Upper lobe of right lung (tissue), 1 donor: ENCODE data around the gene SPEM2. TPM values are rescaled to one million over a fixed set of nuclear protein-coding genes. Genes with fewer than 3 reads are reported as not detected.

Experiments used
- ATAC-seq: fragments of 200-7000 bp; cut with Tn5 transposase; one replicate; pipeline ENCODE4 v1.9.1; 2020; ENCODE audit warnings: mild to moderate bottlenecking, moderate library complexity
- DNase-seq: peaks from one replicate; pipeline ENCODE4 v3.0.0-alpha.2; 2020
- H3K27ac ChIP-seq: fragments of 200-600 bp; one replicate; pipeline ENCODE4 v1.8.0; 2022
- H3K27me3 ChIP-seq: fragments of 200-600 bp; one replicate; pipeline ENCODE4 v1.8.0; 2022; ENCODE audit warnings: mild to moderate bottlenecking
- H3K36me3 ChIP-seq: fragments of 200-600 bp; one replicate; pipeline ENCODE4 v1.8.0; 2022
- H3K4me1 ChIP-seq: fragments of 200-600 bp; one replicate; pipeline ENCODE4 v1.8.0; 2022
- H3K4me3 ChIP-seq: fragments of 200-600 bp; one replicate; pipeline ENCODE4 v1.8.0; 2022; ENCODE audit warnings: mild to moderate bottlenecking
- H3K9me3 ChIP-seq: fragments of 200-600 bp; one replicate; pipeline ENCODE4 v1.8.0; 2022
- intact Hi-C: fragments of 100-400 bp; cut with DNase I; formaldehyde crosslinking; loops from one replicate; pipeline ENCODE4 v1.11.0; 2022
- total RNA-seq: library from RNA; stranded (reverse); fragmentation: NEBNext Ultra II Directional; extraction: Animal tissue kit (Norgen Biotek cat#: 25700); gene quantifications from one replicate; pipeline ENCODE4 v1.2.1, GENCODE V29; 2021
- TF ChIP-seq, protein P1 (sequence below): fragments of 200-600 bp; IDR thresholded peaks from one replicate; pipeline ENCODE4 v1.8.0; 2022; ENCODE audit warnings: antibody characterized with exemption
- donor health status: DM: no; HTN: yes; CAD: no; lungs with severe emphysema.

SPEM2 gene
- total RNA-seq, 1 donor from 2014 or later, result not detected

DNA sequence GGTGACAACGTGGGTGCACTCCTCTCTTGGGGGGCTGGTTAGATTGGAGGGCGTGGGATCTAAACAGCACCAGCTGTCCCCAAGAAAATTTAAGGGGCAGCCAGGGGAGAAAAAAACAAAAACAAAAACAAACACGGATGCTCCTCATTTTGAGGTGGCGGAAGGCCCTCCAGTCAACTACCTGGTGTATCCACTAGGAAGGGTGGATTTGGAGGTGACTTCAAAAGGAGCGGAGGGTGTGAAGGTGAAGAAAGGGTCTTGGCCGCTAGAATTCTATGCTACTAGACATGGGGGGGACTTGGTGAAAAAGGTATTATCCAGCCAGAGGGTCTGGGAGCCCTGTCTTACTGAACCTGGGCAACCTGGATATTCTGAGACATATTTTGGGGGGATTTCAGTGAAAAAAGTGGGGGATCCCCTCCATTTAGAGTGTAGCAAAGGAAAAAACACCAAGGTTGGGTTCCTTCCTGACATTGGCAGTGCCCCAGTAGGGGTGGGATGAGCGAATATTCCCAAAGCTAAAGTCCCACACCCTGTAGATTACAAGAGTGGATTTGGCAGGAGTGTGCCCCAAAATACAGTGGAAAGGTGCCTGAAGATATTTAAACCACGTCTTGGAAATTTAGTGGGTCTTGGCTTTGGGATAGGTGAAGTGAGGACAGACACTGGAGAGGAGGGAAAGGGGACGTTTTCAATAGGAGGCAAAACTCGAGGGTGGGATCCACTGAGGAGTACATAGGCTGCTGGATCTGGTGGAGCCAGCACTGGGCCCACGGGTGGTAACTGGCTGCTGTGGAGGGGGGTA is 13.4 kb downstream of the SPEM2 start:
- DNase-seq, result no peak
- H3K4me1 ChIP-seq, result peaks cover 46% of the 10 kb centered on the region
- no peak overlapping the region for H3K27ac ChIP-seq
- H3K36me3 ChIP-seq, result no peaks in the 10 kb centered on the region
- no peak for ATAC-seq
- peaks cover 22% of the 10 kb centered on the region for H3K27me3 ChIP-seq
- intact Hi-C loops, result no loop called here
- H3K4me3 ChIP-seq, result peak overlapping the region; percentile 71
- H3K9me3 ChIP-seq, result no peaks in the 10 kb centered on the region
- TF ChIP-seq, protein P1, sequence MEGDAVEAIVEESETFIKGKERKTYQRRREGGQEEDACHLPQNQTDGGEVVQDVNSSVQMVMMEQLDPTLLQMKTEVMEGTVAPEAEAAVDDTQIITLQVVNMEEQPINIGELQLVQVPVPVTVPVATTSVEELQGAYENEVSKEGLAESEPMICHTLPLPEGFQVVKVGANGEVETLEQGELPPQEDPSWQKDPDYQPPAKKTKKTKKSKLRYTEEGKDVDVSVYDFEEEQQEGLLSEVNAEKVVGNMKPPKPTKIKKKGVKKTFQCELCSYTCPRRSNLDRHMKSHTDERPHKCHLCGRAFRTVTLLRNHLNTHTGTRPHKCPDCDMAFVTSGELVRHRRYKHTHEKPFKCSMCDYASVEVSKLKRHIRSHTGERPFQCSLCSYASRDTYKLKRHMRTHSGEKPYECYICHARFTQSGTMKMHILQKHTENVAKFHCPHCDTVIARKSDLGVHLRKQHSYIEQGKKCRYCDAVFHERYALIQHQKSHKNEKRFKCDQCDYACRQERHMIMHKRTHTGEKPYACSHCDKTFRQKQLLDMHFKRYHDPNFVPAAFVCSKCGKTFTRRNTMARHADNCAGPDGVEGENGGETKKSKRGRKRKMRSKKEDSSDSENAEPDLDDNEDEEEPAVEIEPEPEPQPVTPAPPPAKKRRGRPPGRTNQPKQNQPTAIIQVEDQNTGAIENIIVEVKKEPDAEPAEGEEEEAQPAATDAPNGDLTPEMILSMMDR, result no peak

DNA sequence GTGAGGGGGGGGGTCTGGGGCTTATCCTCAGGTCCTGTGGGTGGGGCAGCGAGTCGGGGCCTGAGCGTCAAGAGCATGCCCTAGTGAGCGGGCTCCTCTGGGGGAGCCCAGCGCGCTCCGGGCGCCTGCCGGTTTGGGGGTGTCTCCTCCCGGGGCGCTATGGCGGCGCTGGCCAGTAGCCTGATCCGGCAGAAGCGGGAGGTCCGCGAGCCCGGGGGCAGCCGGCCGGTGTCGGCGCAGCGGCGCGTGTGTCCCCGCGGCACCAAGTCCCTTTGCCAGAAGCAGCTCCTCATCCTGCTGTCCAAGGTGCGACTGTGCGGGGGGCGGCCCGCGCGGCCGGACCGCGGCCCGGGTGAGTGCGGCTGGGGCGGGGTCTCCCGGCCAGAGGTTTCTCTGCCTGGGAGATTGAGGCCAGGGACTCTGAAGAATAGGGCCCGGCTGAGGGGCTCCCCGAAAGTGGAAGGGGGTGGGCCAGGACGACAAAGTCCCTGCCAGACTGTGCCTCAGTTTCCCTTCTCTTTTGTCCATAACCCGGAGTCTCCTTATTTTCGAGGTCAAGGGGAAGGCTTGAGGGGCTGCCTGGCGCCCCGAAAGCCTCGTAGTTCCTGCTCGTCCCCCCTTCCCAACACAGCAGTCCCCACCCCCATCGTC is 14.2 kb downstream of the SPEM2 start, which contains the start of gene FGF11:
TSS of gene FGF11 (plus strand) at position 51 of the 651 bp plus-strand sequence. CDS start at position 160, 109 bp downstream.
- no peak for DNase-seq
- ATAC-seq, result no peak
- H3K4me3 ChIP-seq, result peak within 1 kb of the TSS; percentile 71
- H3K9me3 ChIP-seq, result no peaks in the 10 kb centered on the region
- H3K4me1 ChIP-seq, result peaks cover 46% of the 10 kb centered on the region
- no peaks in the 10 kb centered on the region for H3K36me3 ChIP-seq
- H3K27me3 ChIP-seq, result peaks cover 22% of the 10 kb centered on the region
- intact Hi-C loops, result no loop called here
- H3K27ac ChIP-seq, result no peak within 1 kb of the TSS
- TF ChIP-seq, protein P1, result no peak

DNA sequence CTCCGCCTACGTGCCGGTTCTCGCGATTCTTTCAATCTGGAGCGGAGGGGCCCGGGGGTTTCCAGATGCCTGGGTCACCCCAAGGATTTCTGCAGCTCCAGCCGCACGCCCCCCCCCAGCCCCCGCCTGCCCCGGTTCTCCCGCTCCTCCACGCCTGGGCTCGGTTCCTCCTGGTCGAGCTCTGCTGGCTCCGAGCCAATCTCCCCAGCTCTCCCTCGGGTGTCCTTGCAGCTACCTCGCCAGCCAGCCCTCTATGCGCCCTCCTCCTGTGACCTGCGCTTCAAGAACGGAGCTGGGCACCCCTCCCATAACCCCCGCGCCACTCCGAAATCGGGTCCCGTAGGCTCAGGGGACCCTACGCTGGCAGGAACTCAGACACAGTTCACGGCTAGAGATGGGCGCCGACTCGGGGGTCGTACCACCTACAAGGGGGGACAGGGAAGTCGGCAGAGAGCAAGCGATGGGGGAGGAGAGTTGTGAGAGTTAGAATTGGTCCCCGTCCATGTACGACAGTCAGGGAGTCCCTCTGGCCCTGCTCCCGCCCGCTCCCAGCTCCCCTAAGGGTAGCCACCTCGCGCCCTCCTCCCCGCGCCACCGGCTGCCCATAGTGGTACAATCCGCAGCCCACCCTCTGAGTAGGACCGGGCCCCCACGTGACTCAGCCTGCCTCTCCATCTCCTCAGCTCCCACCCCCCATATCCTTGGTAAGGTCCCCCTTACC is 14.9 kb downstream of the SPEM2 start:
- peak; percentile 81 for DNase-seq
- intact Hi-C loops, result no loop called here

DNA sequence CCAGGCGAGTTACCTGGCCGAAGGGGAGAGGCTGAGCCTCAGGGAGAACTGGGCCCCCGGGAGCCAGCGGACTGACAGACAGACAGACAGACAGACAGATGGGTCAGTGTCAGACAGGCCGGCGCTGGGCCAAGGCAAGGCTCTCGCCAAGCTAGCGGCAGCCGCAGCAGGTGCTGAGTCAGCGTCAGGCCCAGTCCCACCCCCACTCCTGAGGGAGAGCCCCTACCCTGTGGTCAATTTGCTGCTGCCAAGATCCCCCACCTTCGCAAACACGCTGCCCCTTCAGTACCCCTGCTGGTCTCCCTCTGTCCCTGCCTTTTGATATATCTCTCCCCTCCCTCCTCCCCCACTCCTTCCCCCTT is 15.4 kb downstream of the SPEM2 start:
- peaks cover 45% of the 10 kb centered on the region for H3K4me1 ChIP-seq
- no peak overlapping the region for H3K27ac ChIP-seq
- intact Hi-C loops, result no loop called here
- DNase-seq (no peak), ATAC-seq (no peak)
- H3K36me3 ChIP-seq, result no peaks in the 10 kb centered on the region
- no peak overlapping the region for H3K4me3 ChIP-seq
- TF ChIP-seq, protein P1, result no peak
- H3K9me3 ChIP-seq, result no peaks in the 10 kb centered on the region
- H3K27me3 ChIP-seq, result peaks cover 29% of the 10 kb centered on the region

More for the DNA sequence above, 14.9 kb downstream of the SPEM2 start:
- Histone ChIP-seq H3K4me3 (peak overlapping the region; percentile 29), H3K27me3 (peaks cover 24% of the 10 kb centered on the region), H3K27ac (no peak overlapping the region), H3K36me3 (no peaks in the 10 kb centered on the region), H3K4me1 (peaks cover 50% of the 10 kb centered on the region), H3K9me3 (no peaks in the 10 kb centered on the region)
- no peak for ATAC-seq
- TF ChIP-seq, protein P1, result no peak

DNA sequence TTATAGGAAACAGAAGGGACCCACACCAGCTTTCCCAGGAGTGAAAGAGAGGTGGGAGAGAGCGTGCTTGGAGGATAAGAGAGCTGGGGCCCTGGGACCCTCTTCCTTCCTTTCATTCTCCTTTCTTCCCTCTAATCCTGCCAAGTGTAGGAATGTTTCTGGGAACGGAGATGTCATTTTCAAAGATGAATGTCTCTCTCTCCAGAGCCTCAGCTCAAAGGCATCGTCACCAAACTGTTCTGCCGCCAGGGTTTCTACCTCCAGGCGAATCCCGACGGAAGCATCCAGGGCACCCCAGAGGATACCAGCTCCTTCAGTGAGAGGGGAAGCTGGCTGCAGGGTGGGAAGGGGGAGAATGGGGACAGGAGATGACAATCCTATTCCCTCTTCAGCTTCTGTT is 15.8 kb downstream of the SPEM2 start:
- no peak overlapping the region for H3K4me3 ChIP-seq
- intact Hi-C loops, result no loop called here
- H3K27me3 ChIP-seq, result peaks cover 31% of the 10 kb centered on the region
- H3K9me3 ChIP-seq, result no peaks in the 10 kb centered on the region
- TF ChIP-seq, protein P1, result no peak
- peaks cover 42% of the 10 kb centered on the region for H3K4me1 ChIP-seq
- H3K36me3 ChIP-seq, result no peaks in the 10 kb centered on the region
- DNase-seq (no peak), ATAC-seq (no peak)
- no peak overlapping the region for H3K27ac ChIP-seq
